ENCODE measurements around the gene ARHGEF28.

Gene ARHGEF28

GRCh38 chr5:73975845-73976244 is 349.8 kb downstream of the ARHGEF28 start:
- TF ChIP-seq CTCF (conservative IDR thresholded peaks at IDR 0.05; ENCODE audit: low read length): no peak
- TF ChIP-seq EZH2phosphoT487 (IDR thresholded peaks at IDR 0.05; ENCODE audit: borderline replicate concordance): no peak
- H3K27me3 ChIP-seq (ENCODE audit: insufficient read depth, low read length, poor library complexity, severe bottlenecking): no peaks in the 10 kb centered on the region
- H2AFZ ChIP-seq (ENCODE audit: low read length): no peak overlapping the region

GRCh38 chr5:73977146-73977545 is 351.1 kb downstream of the ARHGEF28 start:
- Histone ChIP-seq H3K4me3 (ENCODE audit: low read length, poor library complexity, severe bottlenecking) (no peak overlapping the region), H2AFZ (ENCODE audit: low read length) (no peak overlapping the region), H3K79me2 (ENCODE audit: insufficient read depth, low read length) (no peaks in the 10 kb centered on the region), H3K27me3 (ENCODE audit: insufficient read depth, low read length, poor library complexity, severe bottlenecking) (no peaks in the 10 kb centered on the region), H3K9me2 (replicated peaks; ENCODE audit: low read depth, low read length) (no peaks in the 10 kb centered on the region), H4K20me1 (ENCODE audit: insufficient read depth, low read length, poor library complexity, severe bottlenecking) (no peaks in the 10 kb centered on the region), H3K4me1 (ENCODE audit: insufficient read depth, low read length, poor library complexity, severe bottlenecking) (peaks cover 4% of the 10 kb centered on the region), H3F3A (ENCODE audit: low read depth) (no peaks in the 10 kb centered on the region), H3K4me2 (ENCODE audit: low read depth, low read length, poor library complexity, severe bottlenecking) (no peak overlapping the region), H3K9me3 (ENCODE audit: insufficient read depth, low read depth, low read length) (no peaks in the 10 kb centered on the region), H3K36me3 (ENCODE audit: insufficient read depth, low read length) (no peaks in the 10 kb centered on the region), H3K9ac (ENCODE audit: low read depth, low read length, poor library complexity, severe bottlenecking) (no peak overlapping the region)
- TF ChIP-seq EZH2phosphoT487 (IDR thresholded peaks at IDR 0.05; ENCODE audit: borderline replicate concordance) (no peak), CTCF (conservative IDR thresholded peaks at IDR 0.05; ENCODE audit: low read length) (no peak)

More at GRCh38 chr5:73975845-73976244, 349.8 kb downstream of the ARHGEF28 start:
- no peak overlapping the region for H3K4me3 ChIP-seq (ENCODE audit: low read length, poor library complexity, severe bottlenecking)
- no peaks in the 10 kb centered on the region for H4K20me1 ChIP-seq (ENCODE audit: insufficient read depth, low read length, poor library complexity, severe bottlenecking)
- H3K9me2 ChIP-seq (replicated peaks; ENCODE audit: low read depth, low read length): no peaks in the 10 kb centered on the region
- H3F3A ChIP-seq (ENCODE audit: low read depth): no peaks in the 10 kb centered on the region
- H3K4me1 ChIP-seq (ENCODE audit: insufficient read depth, low read length, poor library complexity, severe bottlenecking): peaks cover 4% of the 10 kb centered on the region
- no peak overlapping the region for H3K9ac ChIP-seq (ENCODE audit: low read depth, low read length, poor library complexity, severe bottlenecking)
- H3K4me2 ChIP-seq (ENCODE audit: low read depth, low read length, poor library complexity, severe bottlenecking): no peak overlapping the region
- no peaks in the 10 kb centered on the region for H3K36me3 ChIP-seq (ENCODE audit: insufficient read depth, low read length)
- no peaks in the 10 kb centered on the region for H3K9me3 ChIP-seq (ENCODE audit: insufficient read depth, low read depth, low read length)
- H3K79me2 ChIP-seq (ENCODE audit: insufficient read depth, low read length): no peaks in the 10 kb centered on the region

- no peaks in the 10 kb centered on the region for H3K36me3 ChIP-seq (ENCODE audit: insufficient read depth, low read length)
- H3K27me3 ChIP-seq (ENCODE audit: insufficient read depth, low read length, poor library complexity, severe bottlenecking): no peaks in the 10 kb centered on the region
- H3K4me1 ChIP-seq (ENCODE audit: insufficient read depth, low read length, poor library complexity, severe bottlenecking): peaks cover 4% of the 10 kb centered on the region
- H3K4me3 ChIP-seq (ENCODE audit: low read length, poor library complexity, severe bottlenecking): no peak overlapping the region
- TF ChIP-seq CTCF (conservative IDR thresholded peaks at IDR 0.05; ENCODE audit: low read length) (no peak), EZH2phosphoT487 (IDR thresholded peaks at IDR 0.05; ENCODE audit: borderline replicate concordance) (no peak)
- no peaks in the 10 kb centered on the region for H3K79me2 ChIP-seq (ENCODE audit: insufficient read depth, low read length)
- H2AFZ ChIP-seq (ENCODE audit: low read length): no peak overlapping the region
- H3K9me2 ChIP-seq (replicated peaks; ENCODE audit: low read depth, low read length): no peaks in the 10 kb centered on the region
- no peaks in the 10 kb centered on the region for H3F3A ChIP-seq (ENCODE audit: low read depth)
- no peaks in the 10 kb centered on the region for H4K20me1 ChIP-seq (ENCODE audit: insufficient read depth, low read length, poor library complexity, severe bottlenecking)
- no peak overlapping the region for H3K9ac ChIP-seq (ENCODE audit: low read depth, low read length, poor library complexity, severe bottlenecking)
- H3K9me3 ChIP-seq (ENCODE audit: insufficient read depth, low read depth, low read length): no peaks in the 10 kb centered on the region
- H3K4me2 ChIP-seq (ENCODE audit: low read depth, low read length, poor library complexity, severe bottlenecking): no peak overlapping the region
These were observed 353.3 kb downstream of the ARHGEF28 start for GRCh38 chr5:73979321-73979720.

All from Loucy (cell line).